Measurements from ENCODE around the gene DBF4. TPM values are rescaled to one million over a fixed set of nuclear protein-coding genes. Genes with fewer than 3 reads are reported as not detected.

The DBF4 gene
- total RNA-seq, 4 donors from 2014 or later, result 7.7 to 17.3 (median 12.7) TPM

- no peak for TF ChIP-seq CTCF (IDR thresholded peaks at IDR 0.05; ENCODE audit: low read depth)
These were observed 58.5 kb downstream of the DBF4 start for GRCh38 chr7:87934699-87935383.

DNA sequence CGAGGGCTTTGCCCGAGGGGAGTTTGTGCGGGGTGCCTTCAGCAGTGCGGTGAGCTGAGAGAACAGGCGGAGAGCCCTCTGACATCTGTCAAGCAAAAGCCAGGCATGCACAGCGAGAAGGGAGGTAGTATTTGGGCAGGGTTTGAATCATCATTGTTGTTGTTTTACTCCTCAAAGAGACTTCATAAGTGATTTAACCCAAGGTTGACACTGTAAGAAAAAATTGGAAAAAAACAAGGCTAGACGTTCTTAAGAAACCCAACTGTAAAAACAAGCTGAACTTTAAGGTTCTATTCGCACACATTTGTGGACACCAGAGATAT lies 59.1 kb downstream of the DBF4 start:
- no peak for TF ChIP-seq CTCF (IDR thresholded peaks at IDR 0.05; ENCODE audit: low read depth)

DNA sequence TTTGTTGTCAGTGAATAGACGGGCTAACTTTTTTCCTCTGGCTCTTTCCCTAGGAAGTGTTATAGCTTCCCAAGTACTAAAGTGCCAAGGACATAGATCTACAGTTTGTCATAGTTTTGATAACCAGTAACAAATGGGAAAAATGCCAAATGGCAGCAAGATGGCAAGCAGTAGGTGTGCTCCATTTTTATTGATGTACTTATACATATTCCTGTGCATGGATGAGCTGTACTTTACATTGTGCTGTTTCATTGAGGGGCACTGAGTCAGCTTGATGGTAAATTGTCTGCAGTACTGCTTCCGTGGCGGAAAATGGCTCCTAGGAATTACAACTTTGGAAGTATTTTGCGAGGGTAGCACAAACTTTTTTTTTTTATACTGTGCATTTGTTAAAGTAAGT lies 64.8 kb downstream of the DBF4 start:
- TF ChIP-seq CTCF (IDR thresholded peaks at IDR 0.05; ENCODE audit: low read depth), result no peak

GRCh38 chr7:87944547-87944946 lies 68.3 kb downstream of the DBF4 start:
- TF ChIP-seq CTCF (IDR thresholded peaks at IDR 0.05; ENCODE audit: low read depth), result no peak

DNA sequence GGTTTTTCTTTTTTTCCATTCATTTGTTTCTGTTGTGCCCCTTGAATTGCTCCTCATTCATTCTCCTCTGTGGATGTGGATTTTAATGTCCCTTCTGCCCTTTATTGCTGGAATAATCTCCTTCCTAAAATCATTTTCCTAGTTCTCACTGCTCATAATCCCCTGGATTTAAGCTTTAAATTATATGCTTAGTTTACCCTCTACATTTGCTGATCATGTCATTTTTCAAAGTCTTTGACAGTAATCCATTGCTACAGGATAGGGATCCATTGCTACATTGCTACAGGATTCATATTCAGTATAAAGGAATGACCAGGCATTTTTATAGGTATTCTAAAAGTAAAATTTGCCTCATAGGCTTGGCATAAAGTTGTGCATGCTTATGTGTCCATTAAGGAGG lies 72.1 kb downstream of the DBF4 start:
- no peak for TF ChIP-seq CTCF (IDR thresholded peaks at IDR 0.05; ENCODE audit: low read depth)

Other genes starting within 250 kb of the DBF4 start
- gene RUNDC3B, start 248.1 kb upstream of the DBF4 start, total RNA-seq, result 1 to 10 TPM; 1.5 to 4.2 (median 2.7) TPM
- 10 to 100 TPM in 3 of 4 donors, 1 to 10 TPM in 1; 7.2 to 32.1 (median 18.0) TPM for gene SLC25A40, start 133 bp upstream of the DBF4 start, total RNA-seq
- gene ADAM22, start 57.8 kb downstream of the DBF4 start, total RNA-seq, result 1 to 10 TPM; 3.1 to 8.1 (median 4.6) TPM